ENCODE measurements around the gene FNIP2.

DNA sequence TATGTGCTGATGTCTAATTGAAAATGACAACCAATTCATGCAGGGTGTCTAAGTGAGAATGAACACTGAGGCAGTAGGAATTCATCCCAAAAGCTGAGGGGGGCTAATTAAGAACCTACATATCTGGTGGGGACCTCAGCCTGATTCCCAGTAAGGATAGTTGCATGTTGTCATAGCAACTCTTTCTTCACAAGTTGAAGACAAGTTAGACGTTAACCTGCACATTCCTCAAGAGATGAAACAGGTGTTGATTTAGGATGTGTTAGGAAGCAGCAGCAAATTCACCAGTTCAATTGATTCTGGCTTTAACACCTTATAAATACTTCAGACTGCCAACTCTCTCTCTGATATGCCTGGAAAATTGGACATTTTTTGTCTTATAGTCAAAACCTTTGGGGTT, 7.3 kb downstream of the FNIP2 start:
- TF ChIP-seq, protein P1, sequence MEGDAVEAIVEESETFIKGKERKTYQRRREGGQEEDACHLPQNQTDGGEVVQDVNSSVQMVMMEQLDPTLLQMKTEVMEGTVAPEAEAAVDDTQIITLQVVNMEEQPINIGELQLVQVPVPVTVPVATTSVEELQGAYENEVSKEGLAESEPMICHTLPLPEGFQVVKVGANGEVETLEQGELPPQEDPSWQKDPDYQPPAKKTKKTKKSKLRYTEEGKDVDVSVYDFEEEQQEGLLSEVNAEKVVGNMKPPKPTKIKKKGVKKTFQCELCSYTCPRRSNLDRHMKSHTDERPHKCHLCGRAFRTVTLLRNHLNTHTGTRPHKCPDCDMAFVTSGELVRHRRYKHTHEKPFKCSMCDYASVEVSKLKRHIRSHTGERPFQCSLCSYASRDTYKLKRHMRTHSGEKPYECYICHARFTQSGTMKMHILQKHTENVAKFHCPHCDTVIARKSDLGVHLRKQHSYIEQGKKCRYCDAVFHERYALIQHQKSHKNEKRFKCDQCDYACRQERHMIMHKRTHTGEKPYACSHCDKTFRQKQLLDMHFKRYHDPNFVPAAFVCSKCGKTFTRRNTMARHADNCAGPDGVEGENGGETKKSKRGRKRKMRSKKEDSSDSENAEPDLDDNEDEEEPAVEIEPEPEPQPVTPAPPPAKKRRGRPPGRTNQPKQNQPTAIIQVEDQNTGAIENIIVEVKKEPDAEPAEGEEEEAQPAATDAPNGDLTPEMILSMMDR (IDR thresholded peaks at IDR 0.05), result no peak
- no peak for TF ChIP-seq EZH2 (IDR thresholded peaks at IDR 0.05; ENCODE audit: borderline replicate concordance, insufficient read depth, low read depth, low read length, poor library complexity, severe bottlenecking)
